K562 (cell line): ENCODE measurements around the gene OCA2. TPM values are rescaled to one million over a fixed set of nuclear protein-coding genes. Genes with fewer than 3 reads are reported as not detected.

Experiments used
- FOXK2 ChIP-seq, 2 experiments: fragments of 450-650 bp; IDR thresholded peaks in 1 of 2; conservative IDR thresholded peaks in 1 of 2; 2 replicates each; pipeline ENCODE4 v1.6.1; 2016; ENCODE audit warnings: low read depth in 2 of 2, mild to moderate bottlenecking in 1 of 2
- SMARCE1 ChIP-seq: fragments of 450-650 bp; IDR thresholded peaks from 2 replicates; pipeline ENCODE4 v1.7.1; 2016; ENCODE audit warnings: mild to moderate bottlenecking
- ZNF668 ChIP-seq: fragments of 250-450 bp; sonication (Bioruptor Pico); IDR thresholded peaks from 2 replicates; pipeline ENCODE4 v1.8.0; 2022; ENCODE audit warnings: mild to moderate bottlenecking, inconsistent platforms
- ZZZ3 ChIP-seq: fragments of 450-650 bp; IDR thresholded peaks from 2 replicates; pipeline ENCODE4 v1.6.1; 2016; ENCODE audit warnings: antibody characterized with exemption, mild to moderate bottlenecking, moderate library complexity
- polyA plus RNA-seq, 8 experiments: library from polyadenylated mRNA; depleted of rRNA in 4 of 8; stranded (reverse) in 5 of 8; unstranded in 3 of 8; fragments of >200 nt; fragmentation: Nextera tagmentation in 2 of 8; fragmentation: Illumina TruSeq in 1 of 8; extraction: Ambion mirVana in 2 of 8; extraction: Trizol in 1 of 8; gene quantifications; 2 replicates each; pipeline versions ENCODE4 v1.2.1 to v1.2.3, GENCODE V29; 2011 to 2014; ENCODE audit warnings: inconsistent platforms in 1 of 8, missing spikeins in 1 of 8
- total RNA-seq, 7 experiments: library from RNA; depleted of rRNA in 6 of 7; stranded (reverse); fragments of >200 nt in 6 of 7; fragmentation: Illumina TruSeq in 2 of 7; extraction: Trizol in 2 of 7; gene quantifications; 2 replicates each; pipeline versions ENCODE4 v1.2.1 to v1.2.3, GENCODE V29; 2011 to 2021; ENCODE audit warnings: low replicate concordance in 1 of 7
- TF ChIP-seq, protein P1 (sequence below): fragments of 250-450 bp; sonication (Bioruptor Pico); IDR thresholded peaks from 2 replicates; pipeline ENCODE4 v1.5.1; 2021; ENCODE audit warnings: mild to moderate bottlenecking
- TF ChIP-seq, protein P2 (sequence below), 2 experiments: fragments of 450-650 bp; conservative IDR thresholded peaks; 2 replicates each; pipeline ENCODE4 v1.6.1; 2017; ENCODE audit warnings: mild to moderate bottlenecking in 2 of 2, moderate library complexity in 2 of 2
- TF ChIP-seq, protein P3 (sequence below): sonication (generic); formaldehyde crosslinking; IDR thresholded peaks from 2 replicates; pipeline ENCODE4 v1.9.0; 2022; ENCODE audit warnings: mild to moderate bottlenecking, missing genetic modification reagents
- TF ChIP-seq, protein P4 (sequence below): fragments of 450-650 bp; IDR thresholded peaks from 2 replicates; pipeline ENCODE4 v1.6.1; 2016; ENCODE audit warnings: mild to moderate bottlenecking, moderate library complexity
- TF ChIP-seq, protein P5 (sequence below): fragments of 250-450 bp; sonication (Bioruptor Pico); IDR thresholded peaks from 2 replicates; pipeline ENCODE4 v1.4.0; 2020; ENCODE audit warnings: mild to moderate bottlenecking, moderate library complexity, borderline replicate concordance

Gene OCA2
- total and polyA plus RNA-seq, 9 of the 15 experiments (the other 6 are each of a cell fraction or from before 2014, with no cell fraction given), result 0.07 to 0.59 (median 0.17) TPM; not detected in 1

DNA sequence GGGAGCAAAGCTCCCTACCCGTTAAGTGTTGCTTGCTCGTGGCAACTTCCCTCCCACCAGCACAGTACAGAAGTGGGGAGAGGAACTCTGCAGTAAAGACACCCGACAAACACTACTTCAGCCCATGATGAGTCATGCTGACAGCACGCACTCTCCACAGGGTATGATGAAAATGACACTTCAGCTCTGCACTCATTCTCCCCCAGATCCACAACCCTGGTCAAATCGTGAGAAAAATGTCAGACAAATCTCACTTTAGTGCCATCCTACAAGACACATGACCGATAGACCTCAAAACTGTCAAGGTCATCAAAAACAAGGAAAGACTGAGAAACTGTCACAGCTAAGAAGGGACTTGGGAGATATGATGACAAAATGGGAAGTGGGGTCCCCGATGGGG, 278.9 kb downstream of the OCA2 start (continued):
- TF ChIP-seq, protein P1, sequence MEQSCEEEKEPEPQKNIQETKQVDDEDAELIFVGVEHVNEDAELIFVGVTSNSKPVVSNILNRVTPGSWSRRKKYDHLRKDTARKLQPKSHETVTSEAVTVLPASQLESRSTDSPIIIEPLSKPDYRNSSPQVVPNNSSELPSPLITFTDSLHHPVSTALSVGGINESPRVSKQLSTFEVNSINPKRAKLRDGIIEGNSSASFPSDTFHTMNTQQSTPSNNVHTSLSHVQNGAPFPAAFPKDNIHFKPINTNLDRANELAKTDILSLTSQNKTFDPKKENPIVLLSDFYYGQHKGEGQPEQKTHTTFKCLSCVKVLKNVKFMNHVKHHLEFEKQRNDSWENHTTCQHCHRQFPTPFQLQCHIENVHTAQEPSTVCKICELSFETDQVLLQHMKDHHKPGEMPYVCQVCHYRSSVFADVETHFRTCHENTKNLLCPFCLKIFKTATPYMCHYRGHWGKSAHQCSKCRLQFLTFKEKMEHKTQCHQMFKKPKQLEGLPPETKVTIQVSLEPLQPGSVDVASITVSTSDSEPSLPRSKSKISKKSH (CRISPR knock-in tag), result no peak
- TF ChIP-seq, protein P2, sequence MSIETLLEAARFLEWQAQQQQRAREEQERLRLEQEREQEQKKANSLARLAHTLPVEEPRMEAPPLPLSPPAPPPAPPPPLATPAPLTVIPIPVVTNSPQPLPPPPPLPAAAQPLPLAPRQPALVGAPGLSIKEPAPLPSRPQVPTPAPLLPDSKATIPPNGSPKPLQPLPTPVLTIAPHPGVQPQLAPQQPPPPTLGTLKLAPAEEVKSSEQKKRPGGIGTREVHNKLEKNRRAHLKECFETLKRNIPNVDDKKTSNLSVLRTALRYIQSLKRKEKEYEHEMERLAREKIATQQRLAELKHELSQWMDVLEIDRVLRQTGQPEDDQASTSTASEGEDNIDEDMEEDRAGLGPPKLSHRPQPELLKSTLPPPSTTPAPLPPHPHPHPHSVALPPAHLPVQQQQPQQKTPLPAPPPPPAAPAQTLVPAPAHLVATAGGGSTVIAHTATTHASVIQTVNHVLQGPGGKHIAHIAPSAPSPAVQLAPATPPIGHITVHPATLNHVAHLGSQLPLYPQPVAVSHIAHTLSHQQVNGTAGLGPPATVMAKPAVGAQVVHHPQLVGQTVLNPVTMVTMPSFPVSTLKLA (conservative IDR thresholded peaks at IDR 0.05), result 0 out of 4 replicates have a peak, but pooled peaks of 1 of the 2 experiments have one; percentile 8
- TF ChIP-seq, protein P3, sequence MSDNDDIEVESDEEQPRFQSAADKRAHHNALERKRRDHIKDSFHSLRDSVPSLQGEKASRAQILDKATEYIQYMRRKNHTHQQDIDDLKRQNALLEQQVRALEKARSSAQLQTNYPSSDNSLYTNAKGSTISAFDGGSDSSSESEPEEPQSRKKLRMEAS (CRISPR knock-in tag), result no peak
- TF ChIP-seq ZZZ3 (no peak), FOXK2 (conservative IDR thresholded peaks at IDR 0.05 in 1 of 2, IDR thresholded peaks at IDR 0.05 in 1 of 2; ENCODE audit: low read depth in 2 of 2) (no peak), ZNF668 (CRISPR knock-in tag) (no peak), SMARCE1 (no peak)
- TF ChIP-seq, protein P4, sequence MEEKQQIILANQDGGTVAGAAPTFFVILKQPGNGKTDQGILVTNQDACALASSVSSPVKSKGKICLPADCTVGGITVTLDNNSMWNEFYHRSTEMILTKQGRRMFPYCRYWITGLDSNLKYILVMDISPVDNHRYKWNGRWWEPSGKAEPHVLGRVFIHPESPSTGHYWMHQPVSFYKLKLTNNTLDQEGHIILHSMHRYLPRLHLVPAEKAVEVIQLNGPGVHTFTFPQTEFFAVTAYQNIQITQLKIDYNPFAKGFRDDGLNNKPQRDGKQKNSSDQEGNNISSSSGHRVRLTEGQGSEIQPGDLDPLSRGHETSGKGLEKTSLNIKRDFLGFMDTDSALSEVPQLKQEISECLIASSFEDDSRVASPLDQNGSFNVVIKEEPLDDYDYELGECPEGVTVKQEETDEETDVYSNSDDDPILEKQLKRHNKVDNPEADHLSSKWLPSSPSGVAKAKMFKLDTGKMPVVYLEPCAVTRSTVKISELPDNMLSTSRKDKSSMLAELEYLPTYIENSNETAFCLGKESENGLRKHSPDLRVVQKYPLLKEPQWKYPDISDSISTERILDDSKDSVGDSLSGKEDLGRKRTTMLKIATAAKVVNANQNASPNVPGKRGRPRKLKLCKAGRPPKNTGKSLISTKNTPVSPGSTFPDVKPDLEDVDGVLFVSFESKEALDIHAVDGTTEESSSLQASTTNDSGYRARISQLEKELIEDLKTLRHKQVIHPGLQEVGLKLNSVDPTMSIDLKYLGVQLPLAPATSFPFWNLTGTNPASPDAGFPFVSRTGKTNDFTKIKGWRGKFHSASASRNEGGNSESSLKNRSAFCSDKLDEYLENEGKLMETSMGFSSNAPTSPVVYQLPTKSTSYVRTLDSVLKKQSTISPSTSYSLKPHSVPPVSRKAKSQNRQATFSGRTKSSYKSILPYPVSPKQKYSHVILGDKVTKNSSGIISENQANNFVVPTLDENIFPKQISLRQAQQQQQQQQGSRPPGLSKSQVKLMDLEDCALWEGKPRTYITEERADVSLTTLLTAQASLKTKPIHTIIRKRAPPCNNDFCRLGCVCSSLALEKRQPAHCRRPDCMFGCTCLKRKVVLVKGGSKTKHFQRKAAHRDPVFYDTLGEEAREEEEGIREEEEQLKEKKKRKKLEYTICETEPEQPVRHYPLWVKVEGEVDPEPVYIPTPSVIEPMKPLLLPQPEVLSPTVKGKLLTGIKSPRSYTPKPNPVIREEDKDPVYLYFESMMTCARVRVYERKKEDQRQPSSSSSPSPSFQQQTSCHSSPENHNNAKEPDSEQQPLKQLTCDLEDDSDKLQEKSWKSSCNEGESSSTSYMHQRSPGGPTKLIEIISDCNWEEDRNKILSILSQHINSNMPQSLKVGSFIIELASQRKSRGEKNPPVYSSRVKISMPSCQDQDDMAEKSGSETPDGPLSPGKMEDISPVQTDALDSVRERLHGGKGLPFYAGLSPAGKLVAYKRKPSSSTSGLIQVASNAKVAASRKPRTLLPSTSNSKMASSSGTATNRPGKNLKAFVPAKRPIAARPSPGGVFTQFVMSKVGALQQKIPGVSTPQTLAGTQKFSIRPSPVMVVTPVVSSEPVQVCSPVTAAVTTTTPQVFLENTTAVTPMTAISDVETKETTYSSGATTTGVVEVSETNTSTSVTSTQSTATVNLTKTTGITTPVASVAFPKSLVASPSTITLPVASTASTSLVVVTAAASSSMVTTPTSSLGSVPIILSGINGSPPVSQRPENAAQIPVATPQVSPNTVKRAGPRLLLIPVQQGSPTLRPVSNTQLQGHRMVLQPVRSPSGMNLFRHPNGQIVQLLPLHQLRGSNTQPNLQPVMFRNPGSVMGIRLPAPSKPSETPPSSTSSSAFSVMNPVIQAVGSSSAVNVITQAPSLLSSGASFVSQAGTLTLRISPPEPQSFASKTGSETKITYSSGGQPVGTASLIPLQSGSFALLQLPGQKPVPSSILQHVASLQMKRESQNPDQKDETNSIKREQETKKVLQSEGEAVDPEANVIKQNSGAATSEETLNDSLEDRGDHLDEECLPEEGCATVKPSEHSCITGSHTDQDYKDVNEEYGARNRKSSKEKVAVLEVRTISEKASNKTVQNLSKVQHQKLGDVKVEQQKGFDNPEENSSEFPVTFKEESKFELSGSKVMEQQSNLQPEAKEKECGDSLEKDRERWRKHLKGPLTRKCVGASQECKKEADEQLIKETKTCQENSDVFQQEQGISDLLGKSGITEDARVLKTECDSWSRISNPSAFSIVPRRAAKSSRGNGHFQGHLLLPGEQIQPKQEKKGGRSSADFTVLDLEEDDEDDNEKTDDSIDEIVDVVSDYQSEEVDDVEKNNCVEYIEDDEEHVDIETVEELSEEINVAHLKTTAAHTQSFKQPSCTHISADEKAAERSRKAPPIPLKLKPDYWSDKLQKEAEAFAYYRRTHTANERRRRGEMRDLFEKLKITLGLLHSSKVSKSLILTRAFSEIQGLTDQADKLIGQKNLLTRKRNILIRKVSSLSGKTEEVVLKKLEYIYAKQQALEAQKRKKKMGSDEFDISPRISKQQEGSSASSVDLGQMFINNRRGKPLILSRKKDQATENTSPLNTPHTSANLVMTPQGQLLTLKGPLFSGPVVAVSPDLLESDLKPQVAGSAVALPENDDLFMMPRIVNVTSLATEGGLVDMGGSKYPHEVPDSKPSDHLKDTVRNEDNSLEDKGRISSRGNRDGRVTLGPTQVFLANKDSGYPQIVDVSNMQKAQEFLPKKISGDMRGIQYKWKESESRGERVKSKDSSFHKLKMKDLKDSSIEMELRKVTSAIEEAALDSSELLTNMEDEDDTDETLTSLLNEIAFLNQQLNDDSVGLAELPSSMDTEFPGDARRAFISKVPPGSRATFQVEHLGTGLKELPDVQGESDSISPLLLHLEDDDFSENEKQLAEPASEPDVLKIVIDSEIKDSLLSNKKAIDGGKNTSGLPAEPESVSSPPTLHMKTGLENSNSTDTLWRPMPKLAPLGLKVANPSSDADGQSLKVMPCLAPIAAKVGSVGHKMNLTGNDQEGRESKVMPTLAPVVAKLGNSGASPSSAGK, result 0 out of 2 replicates have a peak, but pooled peaks have one; percentile 11
- TF ChIP-seq, protein P5, sequence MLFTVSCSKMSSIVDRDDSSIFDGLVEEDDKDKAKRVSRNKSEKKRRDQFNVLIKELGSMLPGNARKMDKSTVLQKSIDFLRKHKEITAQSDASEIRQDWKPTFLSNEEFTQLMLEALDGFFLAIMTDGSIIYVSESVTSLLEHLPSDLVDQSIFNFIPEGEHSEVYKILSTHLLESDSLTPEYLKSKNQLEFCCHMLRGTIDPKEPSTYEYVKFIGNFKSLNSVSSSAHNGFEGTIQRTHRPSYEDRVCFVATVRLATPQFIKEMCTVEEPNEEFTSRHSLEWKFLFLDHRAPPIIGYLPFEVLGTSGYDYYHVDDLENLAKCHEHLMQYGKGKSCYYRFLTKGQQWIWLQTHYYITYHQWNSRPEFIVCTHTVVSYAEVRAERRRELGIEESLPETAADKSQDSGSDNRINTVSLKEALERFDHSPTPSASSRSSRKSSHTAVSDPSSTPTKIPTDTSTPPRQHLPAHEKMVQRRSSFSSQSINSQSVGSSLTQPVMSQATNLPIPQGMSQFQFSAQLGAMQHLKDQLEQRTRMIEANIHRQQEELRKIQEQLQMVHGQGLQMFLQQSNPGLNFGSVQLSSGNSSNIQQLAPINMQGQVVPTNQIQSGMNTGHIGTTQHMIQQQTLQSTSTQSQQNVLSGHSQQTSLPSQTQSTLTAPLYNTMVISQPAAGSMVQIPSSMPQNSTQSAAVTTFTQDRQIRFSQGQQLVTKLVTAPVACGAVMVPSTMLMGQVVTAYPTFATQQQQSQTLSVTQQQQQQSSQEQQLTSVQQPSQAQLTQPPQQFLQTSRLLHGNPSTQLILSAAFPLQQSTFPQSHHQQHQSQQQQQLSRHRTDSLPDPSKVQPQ (CRISPR knock-in tag), result no peak
